Left lung (tissue), 10 donors: ENCODE measurements around the gene ZNF358. TPM values are rescaled to one million over a fixed set of nuclear protein-coding genes. Genes with fewer than 3 reads are reported as not detected.

Experiments
- ATAC-seq: fragments of 200-7000 bp; cut with Tn5 transposase; one replicate; pipeline ENCODE4 v1.9.1; 2020; ENCODE audit warnings: moderate library complexity
- DNase-seq, 4 donors: peaks; one replicate each; pipeline ENCODE4 v3.0.0-alpha.2; 2013 to 2020
- H3K27ac ChIP-seq, 2 donors: fragments of 200-600 bp; sonication (generic) in 1 of 2; one replicate each; pipeline versions ENCODE4 v1.5.0 to v1.8.0; 2020 to 2021
- H3K27me3 ChIP-seq, 2 donors: fragments of 200-600 bp; sonication (generic) in 1 of 2; one replicate each; pipeline versions ENCODE4 v1.5.0 to v1.8.0; 2020 to 2021
- H3K36me3 ChIP-seq, 2 donors: fragments of 200-600 bp; sonication (generic) in 1 of 2; one replicate each; pipeline versions ENCODE4 v1.5.0 to v1.8.0; 2020 to 2021
- H3K4me1 ChIP-seq, 2 donors: fragments of 200-600 bp; one replicate each; pipeline ENCODE4 v1.8.0; 2021
- H3K4me3 ChIP-seq, 2 donors: fragments of 200-600 bp; sonication (generic) in 1 of 2; one replicate each; pipeline versions ENCODE4 v1.5.0 to v1.8.0; 2020 to 2021; ENCODE audit warnings: mild to moderate bottlenecking in 1 of 2
- H3K9me3 ChIP-seq, 2 donors: fragments of 200-600 bp; sonication (generic) in 1 of 2; one replicate each; pipeline versions ENCODE4 v1.5.0 to v1.8.0; 2020 to 2021
- CTCF ChIP-seq, 2 donors: fragments of 200-600 bp; sonication (generic) in 1 of 2; IDR thresholded peaks; one replicate each; pipeline versions ENCODE4 v1.5.0 to v1.8.0; 2021; ENCODE audit warnings: antibody characterized with exemption in 2 of 2
- intact Hi-C, 2 donors: fragments of 100-400 bp; cut with DNase I; formaldehyde crosslinking; loops; one replicate each; pipeline versions ENCODE4 v1.11.2 to v1.14.2; 2022
- polyA plus RNA-seq, 6 donors: library from polyadenylated mRNA; unstranded; fragments of 120-200 nt; gene quantifications; one replicate each; pipeline ENCODE4 v1.2.1, GENCODE V29; 2013; ENCODE audit not compliant: insufficient read length in 6 of 6
- total RNA-seq, 2 donors: library from RNA; stranded (reverse); fragmentation: NEBNext Ultra II Directional; extraction: Animal tissue kit (Norgen Biotek cat#: 25700); gene quantifications; one replicate each; pipeline ENCODE4 v1.2.1, GENCODE V29; 2021
- donor health status: DM: no; HTN: yes; CAD: no.
- donor health status: DM: no; HTN: no; CAD: no.

The ZNF358 gene
- total and polyA plus RNA-seq, 8 donors = 36.9 to 56.1 (median 45.3) TPM

- ATAC-seq = no peak
- DNase-seq = no peak
- Histone ChIP-seq H3K4me3 (no peak overlapping the region), H3K9me3 (no peaks in the 10 kb centered on the region), H3K27me3 (no peaks in the 10 kb centered on the region), H3K4me1 (peaks cover 0 to 4% of the 10 kb centered on the region in 2 donors), H3K27ac (no peak overlapping the region), H3K36me3 (peaks cover 0 to 96% of the 10 kb centered on the region in 2 donors)
- intact Hi-C loops = no loop called here
- no peak for TF ChIP-seq CTCF (IDR thresholded peaks at IDR 0.05)
These were observed 38.7 kb downstream of the ZNF358 start for GRCh38 chr19:7554565-7554964.

DNA sequence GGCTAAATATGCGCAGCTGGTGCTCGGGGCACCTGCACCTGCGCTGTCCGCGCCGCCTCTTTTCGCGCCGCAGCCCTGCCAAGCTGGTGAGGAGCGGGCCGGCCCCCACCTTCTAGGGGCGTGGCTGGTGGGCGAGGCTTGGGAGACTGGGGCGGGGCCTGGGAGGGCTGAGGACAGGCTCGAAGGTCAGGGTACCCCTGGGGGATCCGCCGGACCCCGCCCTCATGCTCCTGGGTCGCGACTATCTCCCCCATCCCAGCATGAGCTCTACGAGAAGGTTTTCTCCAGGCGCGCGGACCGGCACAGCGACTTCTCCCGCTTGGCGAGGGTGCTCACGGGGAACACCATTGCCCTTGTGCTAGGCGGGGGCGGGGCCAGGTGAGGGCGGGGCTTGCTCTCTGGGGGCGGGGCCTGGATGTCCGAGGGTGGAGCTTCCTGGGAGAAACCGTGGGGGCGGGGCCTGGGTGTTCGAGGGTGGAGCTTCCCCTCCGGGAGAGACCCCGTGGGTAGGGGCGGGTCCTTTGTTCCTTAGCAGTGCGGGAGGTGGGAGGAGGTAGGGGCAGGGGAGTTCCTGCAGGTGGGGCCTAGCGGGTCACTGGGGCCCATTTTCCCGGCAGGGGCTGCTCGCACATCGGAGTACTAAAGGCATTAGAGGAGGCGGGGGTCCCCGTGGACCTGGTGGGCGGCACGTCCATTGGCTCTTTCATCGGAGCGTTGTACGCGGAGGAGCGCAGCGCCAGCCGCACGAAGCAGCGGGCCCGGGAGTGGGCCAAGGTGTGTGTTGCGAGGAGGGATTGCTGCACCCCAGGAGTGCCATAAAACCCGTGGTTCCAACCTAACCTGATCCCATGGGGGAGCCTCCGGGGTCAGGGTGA lies 39.3 kb downstream of the ZNF358 start:
- Histone ChIP-seq H3K27me3 (no peaks in the 10 kb centered on the region), H3K27ac (no peak overlapping the region), H3K4me3 (no peak overlapping the region), H3K4me1 (peaks cover 0 to 4% of the 10 kb centered on the region in 2 donors), H3K36me3 (peaks cover 0 to 96% of the 10 kb centered on the region in 2 donors), H3K9me3 (no peaks in the 10 kb centered on the region)
- no peak for TF ChIP-seq CTCF (IDR thresholded peaks at IDR 0.05)
- ATAC-seq (no peak), DNase-seq (no peak)
- intact Hi-C loops = no loop called here

GRCh38 chr19:7556696-7557315 lies 40.9 kb downstream of the ZNF358 start:
- H3K27ac ChIP-seq = no peak overlapping the region
- H3K4me1 ChIP-seq = no peaks in the 10 kb centered on the region
- H3K4me3 ChIP-seq = no peak overlapping the region
- TF ChIP-seq CTCF (IDR thresholded peaks at IDR 0.05) = no peak
- H3K36me3 ChIP-seq = peaks cover 0 to 96% of the 10 kb centered on the region in 2 donors
- no peak for DNase-seq
- intact Hi-C loops = no loop called here
- no peak for ATAC-seq
- no peaks in the 10 kb centered on the region for H3K27me3 ChIP-seq
- no peaks in the 10 kb centered on the region for H3K9me3 ChIP-seq

DNA sequence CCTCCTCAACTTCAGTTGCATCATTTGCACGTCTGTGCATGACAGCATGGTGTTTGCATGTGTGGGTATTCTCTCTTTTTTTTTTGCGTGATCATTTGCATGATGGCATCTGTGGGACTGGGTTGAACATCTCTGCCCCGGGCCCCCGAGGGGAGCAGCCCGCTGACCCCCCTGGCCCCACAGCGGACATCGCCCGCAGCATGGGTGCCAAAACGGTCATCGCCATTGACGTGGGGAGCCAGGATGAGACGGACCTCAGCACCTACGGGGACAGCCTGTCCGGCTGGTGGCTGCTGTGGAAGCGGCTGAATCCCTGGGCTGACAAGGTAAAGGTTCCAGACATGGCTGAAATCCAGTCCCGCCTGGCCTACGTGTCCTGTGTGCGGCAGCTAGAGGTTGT lies 42.8 kb downstream of the ZNF358 start:
- H3K36me3 ChIP-seq = peaks cover 0 to 90% of the 10 kb centered on the region in 2 donors
- no peak for ATAC-seq
- intact Hi-C loops = no loop called here

More for the DNA sequence above, 42.8 kb downstream of the ZNF358 start:
- no peaks in the 10 kb centered on the region for H3K9me3 ChIP-seq
- no peak overlapping the region for H3K27ac ChIP-seq
- DNase-seq = no peak
- H3K4me1 ChIP-seq = no peaks in the 10 kb centered on the region
- no peak for TF ChIP-seq CTCF (IDR thresholded peaks at IDR 0.05)
- no peaks in the 10 kb centered on the region for H3K27me3 ChIP-seq
- no peak overlapping the region for H3K4me3 ChIP-seq
